Adrenal gland (tissue), 12 donors: Measurements from ENCODE around the gene SOX18. TPM values are rescaled to one million over a fixed set of nuclear protein-coding genes. Genes with fewer than 3 reads are reported as not detected.

Source experiments
- DNase-seq, 7 donors: peaks; one replicate each; pipeline ENCODE4 v3.0.0-alpha.2; 2019 to 2020
- H3K27ac ChIP-seq, 5 donors: fragments of 200-600 bp; sonication (generic) in 4 of 5; 1 replicate in 3 of 5; 2 replicates in 2 of 5; pipeline versions ENCODE4 v1.5.1 to v1.8.0; 2016 to 2020; ENCODE audit warnings: mild to moderate bottlenecking in 1 of 5
- H3K27me3 ChIP-seq: fragments of 200-600 bp; 2 replicates; pipeline ENCODE4 v1.8.0; 2021
- H3K36me3 ChIP-seq, 2 donors: fragments of 200-600 bp; replicated peaks in 1 of 2; 1 replicate in 1 of 2; 2 replicates in 1 of 2; pipeline versions ENCODE4 v1.5.1 to v1.8.0; 2018 to 2022
- H3K4me1 ChIP-seq, 2 donors: fragments of 200-600 bp; replicated peaks in 1 of 2; 1 replicate in 1 of 2; 2 replicates in 1 of 2; pipeline versions ENCODE4 v1.5.1 to v1.8.0; 2018 to 2021
- H3K4me3 ChIP-seq, 4 donors: fragments of 200-600 bp; sonication (generic) in 3 of 4; one replicate each; pipeline ENCODE4 v1.5.1; 2016 to 2018
- H3K9me3 ChIP-seq, 3 donors: fragments of 200-600 bp; sonication (generic) in 1 of 3; replicated peaks in 1 of 3; 1 replicate in 2 of 3; 2 replicates in 1 of 3; pipeline versions ENCODE4 v1.5.1 to v1.8.0; 2016 to 2021
- POLR2A ChIP-seq, 2 donors: fragments of 450-650 bp; IDR thresholded peaks; one replicate each; pipeline ENCODE4 v1.6.1; 2017; ENCODE audit warnings: antibody characterized with exemption in 2 of 2, mild to moderate bottlenecking in 2 of 2, moderate library complexity in 1 of 2
- WGBS, 4 donors: extraction: QIAGEN DNeasy Blood & Tissue Kit in 2 of 4; methylation state at CpG; one replicate each; pipeline versions ENCODE4 v1.1.5 to v1.1.7; 2013 to 2017; 5-methylcytosine and 5-hydroxymethylcytosine counted together
- intact Hi-C, 2 donors: fragments of 100-400 bp; cut with DNase I; formaldehyde crosslinking; loops; one replicate each; pipeline versions ENCODE4 v1.14.1 to v1.15.0; 2022 to 2023
- polyA plus RNA-seq, 3 donors: library from polyadenylated mRNA; stranded (reverse); fragments of 200-250 nt in 2 of 3; fragments of 350-450 nt in 1 of 3; fragmentation: Illumina TruSeq in 1 of 3; extraction: RNeasy Lipid Tissue Mini Kit (QIAGEN cat#74804) in 1 of 3; gene quantifications; one replicate each; pipeline ENCODE4 v1.2.3, GENCODE V29; 2013 to 2014
- total RNA-seq, 9 donors: library from RNA; depleted of rRNA in 4 of 9; stranded (reverse); fragments of >200 nt in 4 of 9; fragments of 120-200 nt in 1 of 9; fragmentation: NEBNext Ultra II Directional in 1 of 9; extraction: Animal tissue kit (Norgen Biotek cat#: 25700) in 1 of 9; gene quantifications; one replicate each; pipeline versions ENCODE4 v1.1.0 to v1.2.4, GENCODE V29; 2013 to 2023
- TF ChIP-seq, protein P1 (sequence below), 6 experiments: fragments of 450-650 bp in 4 of 6; fragments of 200-600 bp in 2 of 6; sonication (generic) in 1 of 6; IDR thresholded peaks; 1 replicate in 5 of 6; 2 replicates in 1 of 6; pipeline versions ENCODE4 v1.5.1 to v1.8.0; 2016 to 2021; ENCODE audit warnings: antibody characterized with exemption in 6 of 6, mild to moderate bottlenecking in 2 of 6, moderate library complexity in 1 of 6
- donor health status: healthy with polysubstance abuse.
- donor health status: Bipolar disorder and iron deficiency.
- donor health status: DM: yes; HTN: yes; CAD: no.
- donor health status: DM: no; HTN: no; CAD: no.
- donor health status: DM: no; HTN: no; CAD: no.
- donor health status: DM: yes; HTN: yes; CAD: no.

SOX18 gene
- total and polyA plus RNA-seq, 12 donors, result 0.59 to 51.0 (median 23.3) TPM

- DNase-seq, result no peak
- H3K27me3 ChIP-seq, result peaks cover 34% of the 10 kb centered on the region
- H3K4me1 ChIP-seq, result peaks cover 8 to 25% of the 10 kb centered on the region in 2 donors
- H3K4me3 ChIP-seq, result peak overlapping the region in 2 of 4 donors; percentile 13 to 49
- H3K36me3 ChIP-seq, result no peaks in the 10 kb centered on the region
- TF ChIP-seq, protein P1, sequence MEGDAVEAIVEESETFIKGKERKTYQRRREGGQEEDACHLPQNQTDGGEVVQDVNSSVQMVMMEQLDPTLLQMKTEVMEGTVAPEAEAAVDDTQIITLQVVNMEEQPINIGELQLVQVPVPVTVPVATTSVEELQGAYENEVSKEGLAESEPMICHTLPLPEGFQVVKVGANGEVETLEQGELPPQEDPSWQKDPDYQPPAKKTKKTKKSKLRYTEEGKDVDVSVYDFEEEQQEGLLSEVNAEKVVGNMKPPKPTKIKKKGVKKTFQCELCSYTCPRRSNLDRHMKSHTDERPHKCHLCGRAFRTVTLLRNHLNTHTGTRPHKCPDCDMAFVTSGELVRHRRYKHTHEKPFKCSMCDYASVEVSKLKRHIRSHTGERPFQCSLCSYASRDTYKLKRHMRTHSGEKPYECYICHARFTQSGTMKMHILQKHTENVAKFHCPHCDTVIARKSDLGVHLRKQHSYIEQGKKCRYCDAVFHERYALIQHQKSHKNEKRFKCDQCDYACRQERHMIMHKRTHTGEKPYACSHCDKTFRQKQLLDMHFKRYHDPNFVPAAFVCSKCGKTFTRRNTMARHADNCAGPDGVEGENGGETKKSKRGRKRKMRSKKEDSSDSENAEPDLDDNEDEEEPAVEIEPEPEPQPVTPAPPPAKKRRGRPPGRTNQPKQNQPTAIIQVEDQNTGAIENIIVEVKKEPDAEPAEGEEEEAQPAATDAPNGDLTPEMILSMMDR (IDR thresholded peaks at IDR 0.05), result no peak
- no peak for TF ChIP-seq POLR2A (IDR thresholded peaks at IDR 0.05)
- 1 to 10% (median 2%) methylated on average over 12 to 55 of the region's 55 CpGs for WGBS, 4 donors
- no peaks in the 10 kb centered on the region for H3K9me3 ChIP-seq
- intact Hi-C loops, result no loop called here
- H3K27ac ChIP-seq, result peak overlapping the region in 2 of 5 donors; percentile 34 to 73
Measured at GRCh38 chr20:64042054-64042781, 7.2 kb downstream of the SOX18 start.

DNA sequence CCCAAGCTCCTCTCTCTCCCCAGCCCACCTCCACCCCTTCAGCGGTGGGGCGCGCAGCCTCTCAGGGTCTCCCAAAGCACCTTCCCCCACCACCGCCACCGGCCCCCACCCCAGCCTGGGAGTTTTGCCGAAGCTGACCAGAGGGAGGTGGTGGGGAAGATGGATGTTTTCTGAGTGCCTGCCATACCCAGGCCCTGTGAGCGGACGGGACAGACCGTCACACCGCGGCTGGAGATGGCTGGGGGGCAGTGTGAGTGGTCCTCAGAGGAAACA lies 7.7 kb downstream of the SOX18 start:
- Histone ChIP-seq H3K4me3 (peak overlapping the region in 1 of 4 donors; percentile 49), H3K27me3 (peaks cover 29% of the 10 kb centered on the region), H3K4me1 (peaks cover 8 to 25% of the 10 kb centered on the region in 2 donors), H3K36me3 (no peaks in the 10 kb centered on the region), H3K27ac (peak overlapping the region in 1 of 5 donors; percentile 73), H3K9me3 (no peaks in the 10 kb centered on the region)
- 0 to 19% (median 11%) methylated on average over 1 to 11 of the region's 11 CpGs; no CpG with 5 or more reads in 1 of the 4 donors for WGBS, 4 donors
- no peak for TF ChIP-seq POLR2A (IDR thresholded peaks at IDR 0.05)
- TF ChIP-seq, protein P1 (IDR thresholded peaks at IDR 0.05), result no peak
- intact Hi-C loops, result no loop called here
- DNase-seq, result no peak

- peak overlapping the region in 1 of 5 donors; percentile 73 for H3K27ac ChIP-seq
- H3K9me3 ChIP-seq, result no peaks in the 10 kb centered on the region
Measured at GRCh38 chr20:64041040-64041780, 8.2 kb downstream of the SOX18 start.

More at GRCh38 chr20:64041040-64041780, 8.2 kb downstream of the SOX18 start:
- Histone ChIP-seq H3K4me3 (peak overlapping the region in 1 of 4 donors; percentile 49), H3K4me1 (peaks cover 8 to 25% of the 10 kb centered on the region in 2 donors), H3K27me3 (peaks cover 24% of the 10 kb centered on the region), H3K36me3 (no peaks in the 10 kb centered on the region)
- intact Hi-C loops, result no loop called here
- DNase-seq, result no peak
- TF ChIP-seq, protein P1 (IDR thresholded peaks at IDR 0.05), result no peak
- no peak for TF ChIP-seq POLR2A (IDR thresholded peaks at IDR 0.05)
- 49 to 57% (median 52%) methylated on average over 7 to 15 of the region's 15 CpGs for WGBS, 4 donors
